Measurements from ENCODE around the gene IRS1.
"Not testable (repeated sequence)": the region's sequence is repeated elsewhere in the genome, so short reads cannot be mapped to it uniquely, and the experiment has no call there.

The IRS1 gene

GRCh38 chr2:226799211-226799975 is at the start of gene IRS1:
Gene IRS1 (minus strand): TSS chr2:226799820. CDS start chr2:226798738, 1,082 bp downstream.
- no peak for DNase-seq

- no peak for DNase-seq
Observed at GRCh38 chr2:226849349-226849748, 49.7 kb upstream of the IRS1 start.

DNA sequence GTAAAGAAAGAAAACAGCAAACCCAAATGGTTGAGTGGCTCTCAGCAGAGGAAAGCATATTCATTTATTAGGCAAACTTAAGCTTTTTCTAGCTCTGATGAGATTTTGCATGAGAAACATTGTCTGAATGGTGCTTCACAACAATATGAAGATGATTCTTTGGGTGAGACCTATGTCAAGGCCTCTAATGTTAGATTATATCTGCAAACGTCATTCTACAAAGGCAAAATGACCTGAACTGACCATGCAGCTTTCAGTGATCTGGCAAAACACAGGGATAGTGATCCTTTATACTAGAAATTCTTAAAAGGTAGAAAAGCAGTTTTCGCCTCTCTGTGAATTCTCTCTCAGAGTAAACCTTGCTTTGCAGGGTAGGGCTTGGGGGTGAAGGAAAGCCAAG is 47.9 kb upstream of the IRS1 start:
- DNase-seq = no peak

GRCh38 chr2:226847090-226847489 is 47.5 kb upstream of the IRS1 start:
- DNase-seq = no peak

- no peak for DNase-seq
Observed at GRCh38 chr2:226845386-226846116, 45.9 kb upstream of the IRS1 start.

DNA sequence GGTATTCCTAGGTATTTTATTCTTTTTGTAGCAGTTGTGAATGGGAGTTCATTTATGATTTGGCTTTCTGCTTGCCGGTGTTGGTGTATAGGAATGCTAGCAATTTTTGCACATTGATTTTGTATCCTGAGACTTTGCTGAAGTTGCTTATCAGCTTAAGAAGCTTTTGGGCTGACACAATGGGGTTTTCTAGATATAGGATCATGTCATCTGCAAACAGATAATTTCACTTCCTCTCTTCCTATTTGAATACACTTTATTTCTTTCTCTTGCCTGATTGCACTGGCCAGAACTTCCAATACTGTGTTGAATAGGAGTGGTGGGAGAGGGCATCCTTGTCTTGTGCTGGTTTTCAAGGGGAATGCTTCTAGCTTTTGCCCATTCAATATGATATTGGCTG is 43.4 kb upstream of the IRS1 start:
- not testable (repeated sequence) for DNase-seq

- no peak for DNase-seq
Observed at GRCh38 chr2:226839951-226840350, 40.3 kb upstream of the IRS1 start.

GRCh38 chr2:226839161-226839560 is 39.5 kb upstream of the IRS1 start:
- no peak for DNase-seq

GRCh38 chr2:226838722-226839121 is 39.1 kb upstream of the IRS1 start:
- no peak for DNase-seq

DNA sequence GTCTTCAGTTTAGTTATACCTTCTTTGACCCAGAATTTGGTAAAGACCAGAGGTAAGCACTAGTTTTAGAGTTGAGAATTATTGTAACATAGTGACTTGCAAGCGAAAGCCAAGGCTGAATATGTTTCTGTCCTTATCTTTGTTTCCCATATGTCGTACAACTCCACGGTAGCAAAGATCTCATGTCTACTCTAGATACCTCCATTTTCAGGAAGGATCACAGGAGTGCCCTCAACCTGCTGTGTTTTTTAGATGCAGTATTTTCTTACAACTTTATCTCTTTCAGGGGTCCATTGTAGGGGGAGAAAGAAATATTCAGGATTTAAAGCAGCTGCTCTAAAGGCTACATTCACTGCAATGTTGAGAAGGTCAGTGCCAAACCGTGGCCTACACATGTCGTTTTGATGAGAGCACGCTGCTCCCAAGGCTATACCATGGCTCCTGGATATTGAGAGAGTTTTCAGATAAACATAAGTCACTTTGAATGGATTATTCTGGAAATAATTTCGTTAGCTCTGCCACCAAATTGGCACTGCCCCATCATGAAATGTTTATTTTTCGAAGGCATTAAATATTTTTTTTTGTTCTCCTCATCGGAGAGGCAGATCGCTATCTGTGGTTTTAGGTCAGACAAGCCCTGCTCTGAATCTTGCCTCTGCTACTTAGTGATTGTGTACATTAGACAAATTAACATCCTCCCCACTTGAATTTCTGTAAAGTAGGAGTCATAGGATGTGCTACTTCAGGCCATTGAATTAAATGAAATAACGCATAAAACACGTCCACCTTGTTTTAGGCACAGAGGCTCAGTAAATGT is 38.4 kb upstream of the IRS1 start:
- DNase-seq = no peak

DNA sequence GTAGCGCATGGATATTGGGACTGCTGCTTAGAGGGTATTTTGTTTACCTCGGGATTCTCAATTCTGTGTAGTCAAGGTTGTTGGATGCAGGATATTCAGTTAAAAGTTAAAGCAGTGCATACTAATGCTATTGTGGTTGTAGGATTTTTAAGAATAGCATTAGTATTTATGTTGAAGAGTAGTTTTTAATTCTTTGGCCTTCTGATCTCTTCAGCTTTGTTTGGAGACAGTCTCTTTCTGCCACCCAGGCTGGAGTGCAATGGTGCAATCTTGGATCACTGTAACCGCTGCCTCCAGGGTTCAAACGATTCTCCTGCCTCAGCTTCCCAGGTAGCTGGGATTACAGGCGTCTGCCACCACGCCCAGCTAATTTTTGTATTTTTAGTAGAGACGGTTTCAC is 37.7 kb upstream of the IRS1 start:
- DNase-seq = no peak

GRCh38 chr2:226836548-226836885 is 36.9 kb upstream of the IRS1 start:
- DNase-seq = no peak

DNA sequence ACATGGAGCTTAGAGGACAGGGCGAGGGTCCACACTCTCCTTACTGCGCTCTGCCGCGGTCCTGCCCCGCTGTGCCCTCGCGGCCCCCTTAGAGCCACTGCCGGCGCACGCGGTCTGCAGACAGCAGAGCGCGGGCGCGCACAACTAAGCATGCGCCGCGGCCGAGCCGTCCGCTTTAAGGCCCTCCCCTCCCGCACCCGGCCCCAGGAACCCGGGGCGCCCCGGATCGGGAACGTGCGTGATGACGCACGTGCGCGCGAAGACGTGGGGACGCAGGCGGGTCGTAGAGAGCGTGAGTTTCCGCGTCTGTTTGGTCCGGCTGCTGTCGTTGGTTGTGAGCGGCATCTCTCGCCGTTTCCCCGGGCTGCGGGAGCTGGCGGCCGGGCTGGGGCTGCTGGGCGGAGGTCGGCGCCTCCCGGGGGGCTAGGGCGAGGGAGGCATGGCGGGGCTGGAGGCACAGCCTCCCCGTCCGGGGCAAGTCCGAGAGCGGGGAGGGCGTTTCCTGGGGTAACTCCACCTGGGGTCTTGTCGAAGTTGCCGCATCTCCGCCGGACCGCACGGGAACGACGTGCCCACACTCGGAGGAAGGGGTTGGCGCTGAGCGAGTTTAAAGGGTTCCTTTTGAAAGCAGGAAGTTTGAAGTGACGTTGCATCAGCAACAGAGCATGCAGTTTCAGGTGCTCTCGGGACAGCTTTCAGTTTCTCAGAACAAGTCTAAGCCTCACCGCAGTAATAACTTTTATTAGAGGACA is 36.4 kb upstream of the IRS1 start, which contains the start of gene RHBDD1:
RHBDD1 (plus strand) TSS at position 259 of the 752 bp plus-strand sequence. CDS start 28,640 bp downstream, outside the sequence.
- DNase-seq = peak; percentile 81 to 87

- DNase-seq = no peak
Observed at GRCh38 chr2:226835420-226835795, 35.8 kb upstream of the IRS1 start.

DNA sequence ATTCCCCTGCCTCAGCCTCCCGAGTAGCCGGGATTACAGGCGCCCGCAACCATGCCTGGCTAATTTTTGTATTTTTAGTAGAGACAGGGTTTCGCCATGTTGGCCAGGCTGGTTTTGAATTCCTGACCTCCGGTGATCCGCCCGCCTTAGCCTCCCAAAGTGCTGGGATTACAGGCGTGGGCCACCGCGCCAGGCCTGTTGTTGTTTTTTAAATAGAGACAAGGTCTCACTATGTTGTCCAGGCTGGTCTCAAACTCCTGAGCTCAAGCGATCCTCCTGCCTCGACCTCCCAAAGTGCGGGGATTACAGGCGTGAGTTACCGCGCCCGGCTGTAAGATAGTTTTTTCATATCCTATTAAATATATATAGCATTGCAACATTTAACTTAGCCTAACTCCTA is 35.3 kb upstream of the IRS1 start:
- not testable (repeated sequence) for DNase-seq

DNA sequence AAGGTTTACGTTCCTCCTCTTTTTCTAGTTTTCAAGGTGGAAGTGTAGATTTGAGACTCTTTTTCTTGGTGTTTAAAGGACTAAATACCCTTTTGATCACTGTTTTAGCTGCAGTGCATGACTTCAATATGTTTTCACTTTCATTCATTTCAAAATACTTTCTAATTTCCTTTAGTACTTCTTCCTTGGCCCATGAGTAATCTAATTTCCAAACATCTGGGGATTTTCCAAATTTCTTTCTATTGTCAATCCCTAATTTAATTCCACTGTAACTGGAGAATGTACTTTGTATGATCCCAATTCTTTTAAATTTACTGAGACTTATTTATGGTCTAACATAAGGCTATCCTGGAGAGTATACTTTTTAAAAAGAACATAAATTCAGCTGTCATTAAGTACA is 32.4 kb upstream of the IRS1 start:
- DNase-seq = peak; percentile 8 to 12

DNA sequence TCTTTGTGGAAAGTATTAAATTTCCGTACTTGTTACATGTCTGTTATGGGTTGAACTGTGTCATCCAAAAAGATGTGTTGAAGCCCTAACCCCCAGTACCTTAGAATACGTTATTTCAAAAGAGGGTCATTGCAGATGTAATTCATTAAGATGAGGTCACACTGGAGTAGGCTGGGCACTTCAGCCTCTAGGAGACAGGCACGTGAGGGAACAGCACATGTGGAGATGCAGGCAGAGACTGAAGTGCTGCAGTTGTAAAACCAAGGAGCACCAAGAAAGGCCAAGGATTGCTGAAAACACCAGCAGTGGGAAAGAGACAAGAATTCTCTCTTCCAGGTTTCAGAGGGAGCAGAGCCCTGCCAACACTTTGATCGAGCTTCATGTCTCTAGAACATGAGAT is 31.6 kb upstream of the IRS1 start:
- no peak for DNase-seq

DNA sequence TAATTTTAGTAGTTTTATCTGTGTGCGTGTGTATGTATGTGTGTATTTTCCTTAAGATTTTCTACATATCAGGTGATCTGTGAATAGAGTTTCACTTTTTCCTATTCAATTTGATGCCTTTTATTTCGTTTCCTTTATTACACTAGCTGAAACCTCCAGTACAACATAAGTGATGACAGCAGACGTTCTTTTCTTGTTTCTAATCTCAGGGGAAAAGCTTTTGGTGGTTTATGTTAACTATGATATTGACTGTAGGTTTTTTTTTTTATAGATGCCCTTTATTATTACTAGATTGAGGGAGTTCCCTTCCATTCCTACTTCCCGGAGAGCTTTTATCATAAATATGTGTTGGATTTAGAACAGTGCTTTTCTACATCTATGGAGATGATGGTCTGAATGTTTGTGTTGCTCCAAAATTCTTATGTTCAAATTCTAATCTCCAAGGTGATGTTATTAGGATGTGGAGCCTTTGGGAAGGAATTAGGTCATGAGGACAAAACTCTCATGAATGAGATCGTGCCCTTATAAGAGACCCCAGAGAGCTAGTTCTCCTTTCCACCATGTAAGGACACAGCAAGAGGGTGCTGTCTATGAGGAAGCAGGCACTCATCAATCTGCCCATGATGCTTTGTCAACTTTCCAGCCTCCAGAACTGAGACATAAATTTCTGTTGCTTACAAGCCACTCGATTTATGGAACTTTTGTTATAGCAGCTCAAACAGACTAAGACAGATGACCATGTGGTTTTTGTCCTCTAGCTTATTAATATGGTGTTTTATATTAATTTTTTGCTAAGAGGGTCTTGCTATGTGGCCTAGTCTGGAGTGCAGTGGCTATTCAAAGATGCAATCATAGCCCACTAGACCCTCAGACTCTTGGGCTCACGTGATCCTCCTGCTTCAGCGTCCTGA is 30.4 kb upstream of the IRS1 start:
- no peak for DNase-seq

DNA sequence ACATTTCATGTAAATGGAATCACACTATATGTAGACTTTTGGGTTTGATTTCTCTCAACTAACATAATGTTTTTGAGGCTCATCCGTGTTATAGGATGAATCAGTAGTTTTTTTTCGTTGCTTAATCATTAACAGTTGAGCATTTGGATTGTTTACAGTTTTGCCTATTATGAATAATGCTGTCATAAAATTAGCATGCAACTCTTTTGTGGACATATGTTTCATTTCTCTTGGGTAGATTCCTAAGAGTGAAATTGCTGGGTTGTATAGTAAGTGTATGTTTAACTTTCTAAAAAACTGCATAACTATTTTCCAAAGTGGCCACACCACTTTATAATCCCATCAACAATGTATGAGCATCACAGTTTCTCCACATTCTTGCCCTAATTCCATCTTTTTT is 28.6 kb upstream of the IRS1 start:
- DNase-seq = no peak

DNA sequence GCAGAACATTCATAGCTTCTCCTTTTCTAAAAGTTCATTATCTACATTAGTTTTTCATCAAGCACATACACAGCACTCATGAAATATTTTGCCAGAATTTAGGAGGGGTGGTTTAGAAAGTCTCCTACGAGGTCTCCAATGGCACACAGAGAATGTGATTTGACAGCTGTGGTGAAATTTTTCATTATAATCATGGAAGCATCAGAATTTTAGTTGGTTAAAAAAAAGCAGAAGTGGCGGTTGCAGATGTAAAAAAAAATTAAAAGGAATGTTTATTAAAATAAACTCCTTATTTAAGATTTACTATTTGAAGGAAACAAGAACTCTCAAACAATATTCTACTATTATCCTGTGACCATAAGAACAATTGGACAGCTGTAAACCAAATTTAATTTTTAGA is 25.4 kb upstream of the IRS1 start:
- DNase-seq = no peak

DNA sequence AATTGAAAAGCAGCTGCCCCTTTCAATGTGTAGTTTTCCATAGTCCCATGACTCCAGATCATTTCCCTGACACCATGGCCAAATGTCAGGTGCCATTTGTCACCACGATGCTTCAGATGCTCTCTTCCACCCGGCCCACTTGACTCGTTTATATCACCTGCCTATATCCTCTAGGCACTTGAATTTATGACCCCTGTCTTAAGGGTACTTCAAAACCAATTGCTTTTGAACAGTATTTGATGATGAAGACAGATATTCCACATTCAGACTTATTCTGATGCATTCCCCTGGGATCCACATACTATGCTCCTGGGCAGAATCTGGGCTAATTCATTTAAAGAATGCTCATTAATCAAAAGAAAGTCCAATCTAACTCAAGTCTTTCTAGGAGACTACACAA is 19.3 kb upstream of the IRS1 start:
- DNase-seq = no peak
